Endothelial cell of umbilical vein (primary cell): ENCODE data around the gene ACADVL. TPM values are rescaled to one million over a fixed set of nuclear protein-coding genes. Genes with fewer than 3 reads are reported as not detected.

ENCODE experiments used
- BruUV-seq: library from RNA; stranded (reverse); fragments of 400-500 nt; replicated peaks from 2 replicates; lab custom pipeline; 2021; lab: Mats Ljungman, UMichigan
- CTCF ChIA-PET: fragments of 300-600, 350-600 bp; sonication (Branson Sonifier 250); formaldehyde crosslinking; loops from one replicate; lab custom pipeline; 2021; ENCODE audit warnings: antibody characterized with exemption, inconsistent platforms; lab: Charles Lee
- POLR2A ChIA-PET: fragments of 300-600, 350-600 bp; sonication (Branson Sonifier 250); formaldehyde crosslinking; loops from one replicate; lab custom pipeline; 2021; ENCODE audit warnings: antibody characterized with exemption, inconsistent platforms; lab: Charles Lee
- DNase-seq: peaks from one replicate; pipeline ENCODE4 v3.0.0-alpha.2; 2011; ENCODE audit warnings: low read depth, low spot score
- FAIRE-seq: peaks from 2 replicates; lab custom pipeline; 2011; peaks lifted over from hg19 to GRCh38; lab: Jason Lieb, UNC
- H2AFZ ChIP-seq: 2 replicates; pipeline ENCODE4 v1.6.0; 2012; ENCODE audit warnings: low read depth, low read length, control low read depth, inconsistent platforms
- H3K27ac ChIP-seq: 2 replicates; pipeline ENCODE4 v1.5.1; 2011; ENCODE audit warnings: low read depth, mild to moderate bottlenecking, control low read depth, low read length, moderate library complexity; ENCODE audit not compliant: insufficient read depth
- H3K27me3 ChIP-seq, 2 experiments: 2 replicates each; pipeline versions ENCODE4 v1.6.0 to v1.6.1; 2011; ENCODE audit warnings: low read length in 2 of 2, mixed read lengths in 1 of 2; ENCODE audit not compliant: control insufficient read depth in 2 of 2, insufficient read depth in 2 of 2
- H3K36me3 ChIP-seq, 2 experiments: 2 replicates in 1 of 2; 3 replicates in 1 of 2; pipeline ENCODE4 v1.5.1; 2011; ENCODE audit warnings: low read length in 2 of 2, mild to moderate bottlenecking in 1 of 2, moderate library complexity in 1 of 2; ENCODE audit not compliant: control insufficient read depth in 2 of 2, insufficient read depth in 2 of 2; ENCODE audit errors: extremely low read depth in 1 of 2
- H3K4me1 ChIP-seq: 3 replicates; pipeline ENCODE4 v1.5.1; 2011; ENCODE audit warnings: mild to moderate bottlenecking, low read length; ENCODE audit not compliant: control insufficient read depth, insufficient read depth; ENCODE audit errors: extremely low read depth
- H3K4me2 ChIP-seq: 2 replicates; pipeline ENCODE4 v1.6.1; 2011; ENCODE audit warnings: low read length, control low read depth, mixed read lengths; ENCODE audit not compliant: insufficient read depth
- H3K4me3 ChIP-seq, 3 experiments: fragments of 200-600 bp in 1 of 3; sonication (generic), shearing (Covaris generic) in 1 of 3; replicated peaks in 1 of 3; 2 replicates each; pipeline ENCODE4 v1.5.1; 2011 to 2016; ENCODE audit warnings: control low read depth in 3 of 3, low read length in 3 of 3, mild to moderate bottlenecking in 2 of 3, inconsistent platforms in 1 of 3, low read depth in 1 of 3, moderate library complexity in 1 of 3; ENCODE audit not compliant: insufficient read depth in 1 of 3
- H3K79me2 ChIP-seq: 2 replicates; pipeline ENCODE4 v1.6.0; 2012; ENCODE audit warnings: low read length, inconsistent platforms; ENCODE audit not compliant: control insufficient read depth, insufficient read depth
- H3K9ac ChIP-seq: replicated peaks from 2 replicates; pipeline ENCODE3; 2011; ENCODE audit warnings: low read length, control low read depth; ENCODE audit not compliant: insufficient read depth; ENCODE audit errors: extremely low read depth
- H3K9me1 ChIP-seq: replicated peaks from 3 replicates; pipeline ENCODE4 v1.6.0; 2011; ENCODE audit warnings: mild to moderate bottlenecking, low read length; ENCODE audit not compliant: control insufficient read depth, insufficient read depth; ENCODE audit errors: extremely low read depth
- H3K9me3 ChIP-seq: replicated peaks from 2 replicates; pipeline ENCODE4 v1.5.1; 2012; ENCODE audit warnings: low read length, inconsistent platforms; ENCODE audit not compliant: control insufficient read depth, insufficient read depth
- H4K20me1 ChIP-seq: replicated peaks from 2 replicates; pipeline ENCODE3; 2011; ENCODE audit warnings: mild to moderate bottlenecking, low read length; ENCODE audit not compliant: control insufficient read depth, insufficient read depth; ENCODE audit errors: extremely low read depth
- POLR2AphosphoS5 ChIP-seq: IDR thresholded peaks from 2 replicates; pipeline ENCODE4 v1.6.1; 2012; ENCODE audit warnings: low read depth, mild to moderate bottlenecking, control low read depth, low read length, moderate library complexity; ENCODE audit not compliant: insufficient read depth
- dilution Hi-C: fragments of 300-500 bp; cut with MboI; formaldehyde crosslinking; loops from one replicate; pipeline ENCODE4 v1.15.0; 2019; ENCODE audit warnings: low sequenced_read_pairs; ENCODE audit not compliant: extremely low pct_ligation_motif_present
- intact Hi-C: fragments of 100-400 bp; cut with micrococcal nuclease; formaldehyde crosslinking; loops from one replicate; pipeline ENCODE4 v1.10.0; 2022
- polyA plus RNA-seq, 4 experiments: library from polyadenylated mRNA; depleted of rRNA in 3 of 4; stranded (reverse) in 3 of 4; unstranded in 1 of 4; fragments of >200 nt; gene quantifications; 2 replicates each; pipeline versions ENCODE4 v1.2.1 to v1.2.3, GENCODE V29; 2011 to 2012; ENCODE audit warnings: missing spikeins in 1 of 4
- total RNA-seq: library from RNA; stranded (reverse); gene quantifications from 2 replicates; pipeline ENCODE4 v1.2.3, GENCODE V29; 2021
- TF ChIP-seq, protein P1 (sequence below), 2 donors: IDR thresholded peaks; 1 replicate in 1 of 2; 2 replicates in 1 of 2; pipeline ENCODE4 v1.5.1; 2011; ENCODE audit warnings: low read length in 2 of 2, mild to moderate bottlenecking in 2 of 2, moderate library complexity in 2 of 2, control low read depth in 1 of 2, inconsistent platforms in 1 of 2, low read depth in 1 of 2; ENCODE audit not compliant: insufficient read depth in 1 of 2; ENCODE audit errors: extremely low read depth in 1 of 2

ACADVL gene
- total and polyA plus RNA-seq, 2 donors (not counting 3 experiments of a cell fraction or from before 2014, with no cell fraction given) = 308 to 376 TPM

DNA sequence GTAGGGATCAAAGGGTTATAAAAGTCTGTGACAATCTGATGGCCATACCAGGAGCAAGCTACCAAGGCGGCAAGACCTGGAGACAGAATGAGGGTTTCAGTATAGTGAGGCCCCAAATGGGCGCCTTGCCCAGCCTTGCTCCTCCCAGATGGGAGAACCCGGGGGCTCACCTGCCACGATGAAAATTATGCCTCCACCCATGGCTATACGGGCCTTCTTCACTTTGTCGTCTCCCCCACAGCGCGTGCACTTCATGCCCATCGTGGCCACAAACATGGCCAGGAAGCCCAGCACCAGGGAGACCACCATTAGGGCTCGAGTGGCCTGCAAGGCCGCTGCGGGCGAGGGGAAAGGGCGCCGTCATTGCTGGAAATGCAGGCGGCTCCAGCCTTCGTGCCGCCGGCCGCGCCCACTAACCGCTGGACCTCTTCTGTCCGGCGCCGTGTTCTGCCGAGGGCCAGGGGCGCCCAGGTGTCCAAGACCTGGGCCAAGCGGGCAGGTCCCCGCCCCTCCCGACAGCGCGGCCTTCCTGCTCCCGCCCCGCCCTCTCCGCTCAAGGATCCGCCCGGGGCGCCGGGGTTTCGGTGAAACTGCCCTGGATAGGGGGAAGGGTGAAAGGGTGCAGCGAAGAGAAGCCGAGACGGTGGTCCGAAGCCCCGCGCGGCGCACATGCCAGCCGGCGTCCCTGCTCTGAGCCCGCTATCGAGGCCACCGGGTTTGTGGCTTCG, 41.1 kb downstream of the ACADVL start:
- intact Hi-C loops = loop anchor here (1.0 to 2.0 kb wide), 2 partner anchors 9 to 40 kb away; partner anchors contain the start of gene ELP5
- H2AFZ ChIP-seq = peak overlapping the region; percentile 52
- H3K4me1 ChIP-seq = peaks cover 26% of the 10 kb centered on the region
- no peaks in the 10 kb centered on the region for H3K9me3 ChIP-seq
- no TSS peak for BruUV-seq
- H4K20me1 ChIP-seq = no peaks in the 10 kb centered on the region
- H3K79me2 ChIP-seq = no peaks in the 10 kb centered on the region
- CTCF ChIA-PET = interaction anchor here (0.6 to 1.1 kb wide), 2 partner anchors 36 to 371 kb away, joined by 3 read pairs; no protein-coding TSS in a partner anchor
- dilution Hi-C loops = no loop called here
- no peaks in the 10 kb centered on the region for H3K27me3 ChIP-seq
- H3K4me3 ChIP-seq = peak overlapping the region; percentile 8 to 19 (median 13)
- FAIRE-seq (no peak), DNase-seq (no peak)
- peaks cover 3 to 15% of the 10 kb centered on the region in 2 experiments for H3K36me3 ChIP-seq
- H3K27ac ChIP-seq = no peak overlapping the region
- TF ChIP-seq, protein P1, sequence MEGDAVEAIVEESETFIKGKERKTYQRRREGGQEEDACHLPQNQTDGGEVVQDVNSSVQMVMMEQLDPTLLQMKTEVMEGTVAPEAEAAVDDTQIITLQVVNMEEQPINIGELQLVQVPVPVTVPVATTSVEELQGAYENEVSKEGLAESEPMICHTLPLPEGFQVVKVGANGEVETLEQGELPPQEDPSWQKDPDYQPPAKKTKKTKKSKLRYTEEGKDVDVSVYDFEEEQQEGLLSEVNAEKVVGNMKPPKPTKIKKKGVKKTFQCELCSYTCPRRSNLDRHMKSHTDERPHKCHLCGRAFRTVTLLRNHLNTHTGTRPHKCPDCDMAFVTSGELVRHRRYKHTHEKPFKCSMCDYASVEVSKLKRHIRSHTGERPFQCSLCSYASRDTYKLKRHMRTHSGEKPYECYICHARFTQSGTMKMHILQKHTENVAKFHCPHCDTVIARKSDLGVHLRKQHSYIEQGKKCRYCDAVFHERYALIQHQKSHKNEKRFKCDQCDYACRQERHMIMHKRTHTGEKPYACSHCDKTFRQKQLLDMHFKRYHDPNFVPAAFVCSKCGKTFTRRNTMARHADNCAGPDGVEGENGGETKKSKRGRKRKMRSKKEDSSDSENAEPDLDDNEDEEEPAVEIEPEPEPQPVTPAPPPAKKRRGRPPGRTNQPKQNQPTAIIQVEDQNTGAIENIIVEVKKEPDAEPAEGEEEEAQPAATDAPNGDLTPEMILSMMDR (IDR thresholded peaks at IDR 0.05; ENCODE audit: extremely low read depth in 1 of 2, insufficient read depth in 1 of 2, low read depth in 1 of 2, low read length in 2 of 2) = no peak
- peak; percentile 23 for TF ChIP-seq POLR2AphosphoS5
- peak overlapping the region; percentile 29 for H3K9ac ChIP-seq
- POLR2A ChIA-PET = no interaction called here
- peak overlapping the region; percentile 31 for H3K4me2 ChIP-seq
- H3K9me1 ChIP-seq = no peaks in the 10 kb centered on the region
